Measurements from ENCODE around the gene NTM.
"Not testable (repeated sequence)": the region's sequence is repeated elsewhere in the genome, so short reads cannot be mapped to it uniquely, and the experiment has no call there.

The NTM gene

GRCh38 chr11:131370090-131370751 lies at the start of gene NTM:
Gene NTM (plus strand): TSS chr11:131370615.
- DNase-seq = no peak

GRCh38 chr11:131324921-131325570 lies 45.4 kb upstream of the NTM start:
- no peak for DNase-seq

- DNase-seq = no peak
These were observed 43.6 kb upstream of the NTM start for GRCh38 chr11:131326829-131327228.

GRCh38 chr11:131327421-131327820 lies 43.0 kb upstream of the NTM start:
- DNase-seq = no peak

- no peak for DNase-seq
These were observed 41.6 kb upstream of the NTM start for GRCh38 chr11:131328843-131329242.

GRCh38 chr11:131331010-131331409 lies 39.4 kb upstream of the NTM start:
- DNase-seq = no peak

- DNase-seq = no peak
These were observed 38.9 kb upstream of the NTM start for GRCh38 chr11:131331546-131331945.

GRCh38 chr11:131334601-131335000 lies 35.8 kb upstream of the NTM start:
- DNase-seq = no peak

- not testable (repeated sequence) for DNase-seq
These were observed 28.5 kb upstream of the NTM start for GRCh38 chr11:131341900-131342299.

GRCh38 chr11:131342442-131342841 lies 28.0 kb upstream of the NTM start:
- not testable (repeated sequence) for DNase-seq

GRCh38 chr11:131345406-131345805 lies 25.0 kb upstream of the NTM start:
- DNase-seq = no peak

- DNase-seq = no peak
These were observed 20.9 kb upstream of the NTM start for GRCh38 chr11:131349368-131350086.

GRCh38 chr11:131350872-131351271 lies 19.5 kb upstream of the NTM start:
- no peak for DNase-seq

- DNase-seq = no peak
These were observed 18.6 kb upstream of the NTM start for GRCh38 chr11:131351848-131352247.

- no peak for DNase-seq
These were observed 16.6 kb upstream of the NTM start for GRCh38 chr11:131353766-131354165.

GRCh38 chr11:131354251-131354701 lies 16.1 kb upstream of the NTM start:
- DNase-seq = no peak

- DNase-seq = no peak
These were observed 14.2 kb upstream of the NTM start for GRCh38 chr11:131356206-131356605.

GRCh38 chr11:131365329-131365930 lies 5.0 kb upstream of the NTM start:
- no peak for DNase-seq

- DNase-seq = no peak
These were observed 731 bp downstream of the NTM start for GRCh38 chr11:131370901-131371790.

- no peak for DNase-seq
These were observed 1.3 kb downstream of the NTM start for GRCh38 chr11:131371791-131372104.

- no peak for DNase-seq
These were observed 2.0 kb downstream of the NTM start for GRCh38 chr11:131372234-131372962.

Data from NCI-H1436 (cell line).